ENCODE measurements around the gene POPDC3.

DNA sequence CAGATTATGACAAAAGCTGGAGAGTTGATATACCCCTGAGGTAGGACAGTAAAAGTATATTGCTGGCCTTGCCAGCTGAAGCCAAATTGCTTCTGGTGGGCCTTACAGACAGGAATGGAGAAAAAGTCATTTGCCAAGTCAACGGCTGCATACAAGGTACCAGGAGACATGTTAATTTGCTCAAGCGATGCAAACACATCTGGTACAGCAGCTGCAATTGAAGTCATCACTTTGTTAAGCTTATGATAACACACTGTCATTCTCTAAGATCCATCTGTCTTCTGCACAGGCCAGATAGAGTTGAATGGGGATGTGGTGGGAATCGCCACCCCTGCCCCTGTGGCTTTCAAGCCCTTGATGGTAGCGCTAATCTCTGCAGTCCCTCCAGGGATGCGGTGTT is 40.4 kb upstream of the POPDC3 start:
- TF ChIP-seq, protein P1, sequence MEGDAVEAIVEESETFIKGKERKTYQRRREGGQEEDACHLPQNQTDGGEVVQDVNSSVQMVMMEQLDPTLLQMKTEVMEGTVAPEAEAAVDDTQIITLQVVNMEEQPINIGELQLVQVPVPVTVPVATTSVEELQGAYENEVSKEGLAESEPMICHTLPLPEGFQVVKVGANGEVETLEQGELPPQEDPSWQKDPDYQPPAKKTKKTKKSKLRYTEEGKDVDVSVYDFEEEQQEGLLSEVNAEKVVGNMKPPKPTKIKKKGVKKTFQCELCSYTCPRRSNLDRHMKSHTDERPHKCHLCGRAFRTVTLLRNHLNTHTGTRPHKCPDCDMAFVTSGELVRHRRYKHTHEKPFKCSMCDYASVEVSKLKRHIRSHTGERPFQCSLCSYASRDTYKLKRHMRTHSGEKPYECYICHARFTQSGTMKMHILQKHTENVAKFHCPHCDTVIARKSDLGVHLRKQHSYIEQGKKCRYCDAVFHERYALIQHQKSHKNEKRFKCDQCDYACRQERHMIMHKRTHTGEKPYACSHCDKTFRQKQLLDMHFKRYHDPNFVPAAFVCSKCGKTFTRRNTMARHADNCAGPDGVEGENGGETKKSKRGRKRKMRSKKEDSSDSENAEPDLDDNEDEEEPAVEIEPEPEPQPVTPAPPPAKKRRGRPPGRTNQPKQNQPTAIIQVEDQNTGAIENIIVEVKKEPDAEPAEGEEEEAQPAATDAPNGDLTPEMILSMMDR (IDR thresholded peaks at IDR 0.05) = no peak
- no peak for TF ChIP-seq POLR2A (IDR thresholded peaks at IDR 0.05)

Data from adrenal gland (tissue), 5 donors.